Stimulated activated memory B cell treated with anti-CD40 and anti-IgM and Interleukin-4, amounts not matched to agents 10 μg/mL and 1 μg/mL and 100 μg/mL, for 72 hours (primary cell): ENCODE results near the gene SCYGR3.
A peak's percentile ranks its signal among the peaks of the same experiment; 100 is the strongest.

Experiments used
- ATAC-seq: fragments of 150-1000 bp; cut with Tn5 transposase; 2 replicates; pipeline ENCODE4 v1.10.0; 2021
- H3K27ac Mint-ChIP-seq: one replicate; pipeline ENCODE4 v1.8.0; 2022; ENCODE audit warnings: mild to moderate bottlenecking, mixed read lengths
- H3K27me3 Mint-ChIP-seq: one replicate; pipeline ENCODE4 v1.8.0; 2022; ENCODE audit warnings: mixed read lengths
- H3K36me3 Mint-ChIP-seq: one replicate; pipeline ENCODE4 v1.8.0; 2022; ENCODE audit warnings: mixed read lengths
- H3K4me1 Mint-ChIP-seq: one replicate; pipeline ENCODE4 v1.8.0; 2022; ENCODE audit warnings: mixed read lengths
- H3K4me3 Mint-ChIP-seq: one replicate; pipeline ENCODE4 v1.8.0; 2022; ENCODE audit warnings: mild to moderate bottlenecking, moderate library complexity, mixed read lengths
- H3K9me3 Mint-ChIP-seq: one replicate; pipeline ENCODE4 v1.8.0; 2022; ENCODE audit warnings: mixed read lengths

Gene SCYGR3

GRCh38 chr2:227614740-227615139, at the start of gene SCYGR3:
Gene SCYGR3, minus strand, starts transcription at chr2:227614840. Its CDS starts 0 bp downstream, at chr2:227614840.
- no peaks in the 10 kb centered on the region for H3K9me3 Mint-ChIP-seq
- H3K4me3 Mint-ChIP-seq = no peak within 1 kb of the TSS
- H3K27ac Mint-ChIP-seq = no peak within 1 kb of the TSS
- ATAC-seq = no peak
- peaks cover 49% of the 10 kb centered on the region for H3K27me3 Mint-ChIP-seq
- H3K4me1 Mint-ChIP-seq = peaks cover 5% of the 10 kb centered on the region
- no peaks in the 10 kb centered on the region for H3K36me3 Mint-ChIP-seq

GRCh38 chr2:227661827-227662226, 47.2 kb upstream of the SCYGR3 start:
- no peaks in the 10 kb centered on the region for H3K9me3 Mint-ChIP-seq
- H3K36me3 Mint-ChIP-seq = no peaks in the 10 kb centered on the region
- no peak overlapping the region for H3K27ac Mint-ChIP-seq
- H3K4me3 Mint-ChIP-seq = no peak overlapping the region
- no peaks in the 10 kb centered on the region for H3K27me3 Mint-ChIP-seq
- no peak for ATAC-seq
- no peaks in the 10 kb centered on the region for H3K4me1 Mint-ChIP-seq

- H3K9me3 Mint-ChIP-seq = no peaks in the 10 kb centered on the region
- H3K36me3 Mint-ChIP-seq = no peaks in the 10 kb centered on the region
- H3K4me1 Mint-ChIP-seq = no peaks in the 10 kb centered on the region
- H3K27ac Mint-ChIP-seq = no peak overlapping the region
- H3K27me3 Mint-ChIP-seq = no peaks in the 10 kb centered on the region
- no peak overlapping the region for H3K4me3 Mint-ChIP-seq
- no peak for ATAC-seq
Observed at GRCh38 chr2:227661025-227661649, 46.5 kb upstream of the SCYGR3 start.

GRCh38 chr2:227657199-227657845, 42.7 kb upstream of the SCYGR3 start:
- no peak for ATAC-seq
- Mint-ChIP-seq H3K27ac (no peak overlapping the region), H3K27me3 (no peaks in the 10 kb centered on the region), H3K36me3 (no peaks in the 10 kb centered on the region), H3K4me3 (no peak overlapping the region), H3K4me1 (no peaks in the 10 kb centered on the region), H3K9me3 (no peaks in the 10 kb centered on the region)

- H3K27ac Mint-ChIP-seq = no peak overlapping the region
- no peak for ATAC-seq
- no peaks in the 10 kb centered on the region for H3K9me3 Mint-ChIP-seq
- H3K27me3 Mint-ChIP-seq = no peaks in the 10 kb centered on the region
- H3K36me3 Mint-ChIP-seq = no peaks in the 10 kb centered on the region
- H3K4me3 Mint-ChIP-seq = no peak overlapping the region
- no peaks in the 10 kb centered on the region for H3K4me1 Mint-ChIP-seq
Observed at GRCh38 chr2:227655454-227655853, 40.8 kb upstream of the SCYGR3 start.

GRCh38 chr2:227654426-227654825, 39.8 kb upstream of the SCYGR3 start:
- no peaks in the 10 kb centered on the region for H3K27me3 Mint-ChIP-seq
- ATAC-seq = no peak
- no peaks in the 10 kb centered on the region for H3K4me1 Mint-ChIP-seq
- H3K36me3 Mint-ChIP-seq = no peaks in the 10 kb centered on the region
- H3K4me3 Mint-ChIP-seq = no peak overlapping the region
- H3K27ac Mint-ChIP-seq = no peak overlapping the region
- H3K9me3 Mint-ChIP-seq = no peaks in the 10 kb centered on the region

- Mint-ChIP-seq H3K36me3 (no peaks in the 10 kb centered on the region), H3K27ac (no peak overlapping the region), H3K27me3 (peaks cover 2% of the 10 kb centered on the region), H3K9me3 (no peaks in the 10 kb centered on the region), H3K4me1 (no peaks in the 10 kb centered on the region), H3K4me3 (no peak overlapping the region)
- no peak for ATAC-seq
Observed at GRCh38 chr2:227653419-227653818, 38.8 kb upstream of the SCYGR3 start.

- Mint-ChIP-seq H3K9me3 (no peaks in the 10 kb centered on the region), H3K27ac (no peak overlapping the region), H3K4me1 (no peaks in the 10 kb centered on the region), H3K4me3 (no peak overlapping the region), H3K27me3 (peaks cover 12% of the 10 kb centered on the region), H3K36me3 (no peaks in the 10 kb centered on the region)
- peak; percentile 12 for ATAC-seq
Observed at GRCh38 chr2:227643990-227644551, 29.4 kb upstream of the SCYGR3 start.

GRCh38 chr2:227642656-227643055, 28.0 kb upstream of the SCYGR3 start:
- no peak for ATAC-seq
- Mint-ChIP-seq H3K27ac (no peak overlapping the region), H3K4me3 (no peak overlapping the region), H3K4me1 (no peaks in the 10 kb centered on the region), H3K36me3 (no peaks in the 10 kb centered on the region), H3K9me3 (no peaks in the 10 kb centered on the region), H3K27me3 (peaks cover 2% of the 10 kb centered on the region)

GRCh38 chr2:227634201-227634600, 19.6 kb upstream of the SCYGR3 start:
- ATAC-seq = no peak
- Mint-ChIP-seq H3K4me1 (no peaks in the 10 kb centered on the region), H3K27me3 (peaks cover 26% of the 10 kb centered on the region), H3K27ac (no peak overlapping the region), H3K36me3 (no peaks in the 10 kb centered on the region), H3K9me3 (no peaks in the 10 kb centered on the region), H3K4me3 (no peak overlapping the region)

GRCh38 chr2:227632827-227633226, 18.2 kb upstream of the SCYGR3 start:
- peaks cover 26% of the 10 kb centered on the region for H3K27me3 Mint-ChIP-seq
- no peaks in the 10 kb centered on the region for H3K9me3 Mint-ChIP-seq
- ATAC-seq = no peak
- no peak overlapping the region for H3K4me3 Mint-ChIP-seq
- H3K27ac Mint-ChIP-seq = no peak overlapping the region
- no peaks in the 10 kb centered on the region for H3K4me1 Mint-ChIP-seq
- H3K36me3 Mint-ChIP-seq = no peaks in the 10 kb centered on the region

GRCh38 chr2:227630322-227630721, 15.7 kb upstream of the SCYGR3 start:
- Mint-ChIP-seq H3K4me3 (no peak overlapping the region), H3K27me3 (peaks cover 34% of the 10 kb centered on the region), H3K36me3 (no peaks in the 10 kb centered on the region), H3K27ac (no peak overlapping the region), H3K4me1 (no peaks in the 10 kb centered on the region), H3K9me3 (no peaks in the 10 kb centered on the region)
- ATAC-seq = no peak

GRCh38 chr2:227629435-227629834, 14.8 kb upstream of the SCYGR3 start:
- Mint-ChIP-seq H3K36me3 (no peaks in the 10 kb centered on the region), H3K4me3 (no peak overlapping the region), H3K9me3 (no peaks in the 10 kb centered on the region), H3K4me1 (no peaks in the 10 kb centered on the region), H3K27me3 (peaks cover 38% of the 10 kb centered on the region), H3K27ac (no peak overlapping the region)
- no peak for ATAC-seq

GRCh38 chr2:227627769-227628168, 13.1 kb upstream of the SCYGR3 start:
- H3K4me1 Mint-ChIP-seq = no peaks in the 10 kb centered on the region
- no peak overlapping the region for H3K4me3 Mint-ChIP-seq
- H3K36me3 Mint-ChIP-seq = no peaks in the 10 kb centered on the region
- peaks cover 38% of the 10 kb centered on the region for H3K27me3 Mint-ChIP-seq
- peaks cover 3% of the 10 kb centered on the region for H3K9me3 Mint-ChIP-seq
- peak; percentile 85 for ATAC-seq
- no peak overlapping the region for H3K27ac Mint-ChIP-seq

- H3K4me1 Mint-ChIP-seq = no peaks in the 10 kb centered on the region
- H3K27ac Mint-ChIP-seq = no peak overlapping the region
- peaks cover 37% of the 10 kb centered on the region for H3K27me3 Mint-ChIP-seq
Observed at GRCh38 chr2:227626580-227627151, 12.0 kb upstream of the SCYGR3 start.

GRCh38 chr2:227625420-227625819, 10.8 kb upstream of the SCYGR3 start:
- Mint-ChIP-seq H3K4me1 (no peaks in the 10 kb centered on the region), H3K9me3 (peaks cover 3% of the 10 kb centered on the region), H3K27ac (no peak overlapping the region), H3K36me3 (no peaks in the 10 kb centered on the region), H3K27me3 (peaks cover 37% of the 10 kb centered on the region), H3K4me3 (no peak overlapping the region)
- no peak for ATAC-seq

More at GRCh38 chr2:227626580-227627151, 12.0 kb upstream of the SCYGR3 start:
- no peaks in the 10 kb centered on the region for H3K36me3 Mint-ChIP-seq
- H3K9me3 Mint-ChIP-seq = peaks cover 3% of the 10 kb centered on the region
- H3K4me3 Mint-ChIP-seq = no peak overlapping the region
- ATAC-seq = no peak
